Measurements from ENCODE around the gene AMN1. TPM values are rescaled to one million over a fixed set of nuclear protein-coding genes. Genes with fewer than 3 reads are reported as not detected.
"Not testable (repeated sequence)": the region's sequence is repeated elsewhere in the genome, so short reads cannot be mapped to it uniquely, and the experiment has no call there.

Gene AMN1
- total RNA-seq, 6 donors from 2014 or later: 2.1 to 15.9 (median 5.7) TPM

- Histone ChIP-seq H3K36me3 (peaks cover 0 to 36% (median 2%) of the 10 kb centered on the region in 4 donors), H3K4me1 (no peaks in the 10 kb centered on the region), H3K4me3 (no peak overlapping the region), H3K27ac (no peak overlapping the region), H3K27me3 (no peaks in the 10 kb centered on the region), H3K9me3 (peaks cover 0 to 24% (median 21%) of the 10 kb centered on the region in 4 donors)
- ATAC-seq (ENCODE audit: low FRiP score in 2 of 2) (no peak), DNase-seq (no peak)
- TF ChIP-seq CTCF (IDR thresholded peaks at IDR 0.05): no peak
- no peak for TF ChIP-seq POLR2A (IDR thresholded peaks at IDR 0.05)
- TF ChIP-seq POLR2AphosphoS5 (IDR thresholded peaks at IDR 0.05): no peak
- no peak for TF ChIP-seq EP300 (IDR thresholded peaks at IDR 0.05)
- WGBS, 2 donors: 80 to 96% methylated on average over 3 of the region's 3 CpGs
Observed at GRCh38 chr12:31685801-31686200, 43.0 kb downstream of the AMN1 start.

- H3K36me3 ChIP-seq: peaks cover 0 to 12% (median 2%) of the 10 kb centered on the region in 4 donors
- DNase-seq (peak in 1 of 2 donors; percentile 77), ATAC-seq (ENCODE audit: low FRiP score in 2 of 2) (peak; percentile 69 to 84)
- H3K9me3 ChIP-seq: peaks cover 0 to 22% (median 20%) of the 10 kb centered on the region in 4 donors
- H3K4me3 ChIP-seq: no peak overlapping the region
- peak in 1 of 2 donors; percentile 30 for TF ChIP-seq POLR2AphosphoS5 (IDR thresholded peaks at IDR 0.05)
- TF ChIP-seq POLR2A (IDR thresholded peaks at IDR 0.05): no peak
- TF ChIP-seq CTCF (IDR thresholded peaks at IDR 0.05): peak; percentile 34 to 74 (median 66)
- no peak for TF ChIP-seq EP300 (IDR thresholded peaks at IDR 0.05)
- 66 to 69% methylated on average over 10 of the region's 10 CpGs for WGBS, 2 donors
- H3K27ac ChIP-seq: no peak overlapping the region
- no peaks in the 10 kb centered on the region for H3K27me3 ChIP-seq
- no peaks in the 10 kb centered on the region for H3K4me1 ChIP-seq
Observed at GRCh38 chr12:31682136-31682962, 46.5 kb downstream of the AMN1 start.

- Histone ChIP-seq H3K27ac (no peak overlapping the region), H3K36me3 (peaks cover 0 to 14% (median 3%) of the 10 kb centered on the region in 4 donors), H3K27me3 (no peaks in the 10 kb centered on the region), H3K4me3 (no peak overlapping the region), H3K4me1 (no peaks in the 10 kb centered on the region), H3K9me3 (peaks cover 5 to 8% (median 7%) of the 10 kb centered on the region in 4 donors)
- no peak for TF ChIP-seq POLR2A (IDR thresholded peaks at IDR 0.05)
- TF ChIP-seq CTCF (IDR thresholded peaks at IDR 0.05): no peak
- no peak for TF ChIP-seq POLR2AphosphoS5 (IDR thresholded peaks at IDR 0.05)
- no peak for TF ChIP-seq EP300 (IDR thresholded peaks at IDR 0.05)
- ATAC-seq (ENCODE audit: low FRiP score in 2 of 2): no peak
- WGBS, 2 donors: 90 to 92% methylated on average over 4 of the region's 4 CpGs
- no peak for DNase-seq
Observed at GRCh38 chr12:31672521-31672920, 56.3 kb downstream of the AMN1 start.

- H3K27ac ChIP-seq; H3K27me3 ChIP-seq; ATAC-seq (ENCODE audit: low FRiP score in 2 of 2): not testable (repeated sequence)
Observed at GRCh38 chr12:31669582-31669981, 59.2 kb downstream of the AMN1 start.

GRCh38 chr12:31669020-31669419, 59.8 kb downstream of the AMN1 start:
- DNase-seq (no peak), ATAC-seq (ENCODE audit: low FRiP score in 2 of 2) (no peak)
- Histone ChIP-seq H3K27ac (no peak overlapping the region), H3K4me1 (no peaks in the 10 kb centered on the region), H3K27me3 (no peaks in the 10 kb centered on the region), H3K9me3 (peaks cover 5 to 8% (median 7%) of the 10 kb centered on the region in 4 donors), H3K36me3 (peaks cover 0 to 14% (median 3%) of the 10 kb centered on the region in 4 donors), H3K4me3 (no peak overlapping the region)
- TF ChIP-seq POLR2A (IDR thresholded peaks at IDR 0.05): no peak
- no peak for TF ChIP-seq POLR2AphosphoS5 (IDR thresholded peaks at IDR 0.05)
- no peak for TF ChIP-seq CTCF (IDR thresholded peaks at IDR 0.05)
- no peak for TF ChIP-seq EP300 (IDR thresholded peaks at IDR 0.05)

More at GRCh38 chr12:31669582-31669981, 59.2 kb downstream of the AMN1 start:
- H3K4me3 ChIP-seq, H3K4me1 ChIP-seq, H3K9me3 ChIP-seq, DNase-seq: not testable (repeated sequence)
- 87 to 92% methylated on average over 2 of the region's 2 CpGs for WGBS, 2 donors
- peaks cover 0 to 14% (median 3%) of the 10 kb centered on the region in 4 donors for H3K36me3 ChIP-seq

Data from upper lobe of left lung (tissue), 6 donors.